Measurements from ENCODE around the gene PDPK1.
"Not testable (repeated sequence)": the region's sequence is repeated elsewhere in the genome, so short reads cannot be mapped to it uniquely, and the experiment has no call there.

PDPK1 gene

DNA sequence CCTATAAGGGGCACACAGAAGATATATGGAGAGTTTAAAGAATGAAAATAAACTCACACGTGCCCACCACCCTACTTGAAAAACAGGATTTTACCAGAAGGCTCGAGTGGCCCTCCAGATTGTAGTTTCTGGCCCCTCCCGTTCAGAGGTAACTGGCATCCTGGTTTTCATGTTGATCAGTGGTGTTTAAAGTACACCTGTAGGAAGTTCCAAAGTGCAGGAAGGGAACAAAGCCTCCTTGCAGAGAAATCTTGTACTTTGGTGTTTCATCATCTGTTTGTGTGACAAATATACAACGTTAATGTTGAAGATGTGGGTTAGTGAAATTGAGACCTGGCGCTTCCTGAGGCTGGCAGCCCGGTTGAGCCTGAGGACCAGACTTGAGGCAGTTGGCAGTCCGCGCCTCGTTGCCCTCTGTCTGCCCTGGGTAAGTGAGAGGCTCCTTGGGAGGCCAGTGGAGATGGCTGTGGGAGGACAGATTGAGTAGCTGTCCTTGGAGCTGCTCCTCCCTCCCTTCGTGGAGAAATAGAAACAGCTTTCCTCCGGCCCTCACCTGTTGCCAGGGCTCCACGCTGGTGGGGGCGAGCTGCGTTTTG lies 12.6 kb downstream of the PDPK1 start:
- DNase-seq = not testable (repeated sequence)

DNA sequence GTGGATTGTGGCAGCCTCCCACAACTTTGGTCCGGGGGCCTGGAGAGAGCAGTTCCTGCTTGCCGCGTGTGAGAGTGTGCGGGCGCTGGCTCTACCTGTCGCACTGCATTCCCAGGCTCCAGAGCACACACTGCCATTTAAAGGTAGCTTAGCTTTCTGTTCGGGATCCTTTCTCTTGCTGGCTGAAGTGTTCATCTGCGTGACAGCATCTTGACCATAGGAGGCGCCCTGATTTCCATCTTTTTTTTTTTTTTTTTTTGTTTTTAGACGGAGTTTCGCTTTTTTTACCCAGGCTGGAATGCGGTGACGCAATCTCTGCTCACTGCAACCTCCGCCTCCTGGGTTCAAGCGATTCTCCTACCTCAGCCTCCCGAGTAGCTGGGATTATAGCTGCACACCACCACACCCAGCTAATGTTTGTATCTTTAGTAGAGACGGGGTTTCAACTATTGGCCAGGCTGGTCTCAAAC lies 13.6 kb downstream of the PDPK1 start:
- not testable (repeated sequence) for DNase-seq

DNA sequence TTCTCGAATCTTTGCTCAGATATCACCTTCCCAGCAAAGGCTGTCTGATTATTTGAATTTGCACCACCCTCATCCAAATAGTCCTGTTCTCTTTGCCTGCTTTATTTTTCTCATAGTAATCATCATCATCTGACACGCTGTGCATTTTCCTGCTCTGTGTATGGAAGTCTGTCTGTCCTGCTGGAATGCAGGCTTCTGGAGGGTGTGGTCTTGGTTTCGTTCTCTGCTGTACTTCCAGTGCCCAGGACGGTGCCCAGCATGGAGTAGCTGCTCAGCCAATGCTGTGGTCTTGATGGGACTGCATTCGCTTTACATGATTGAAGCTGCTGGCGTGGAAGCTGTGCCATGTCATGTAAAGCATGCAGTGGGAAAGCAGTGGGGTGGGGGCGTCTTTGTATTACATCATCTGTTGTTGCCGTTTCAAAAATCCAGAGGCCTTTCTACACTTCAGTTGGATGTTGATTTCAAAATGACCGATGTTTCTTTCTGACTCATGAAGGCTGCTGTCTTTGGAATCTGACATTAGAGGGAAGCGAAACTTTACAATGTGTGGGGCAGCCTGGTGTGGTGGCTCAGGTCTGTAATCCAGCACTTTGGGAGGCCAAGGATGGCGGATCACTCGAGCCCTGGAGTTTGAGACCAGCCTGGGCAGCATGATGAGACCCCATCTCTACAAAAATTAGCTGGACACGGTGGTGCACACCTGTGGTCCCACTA lies 17.0 kb downstream of the PDPK1 start:
- DNase-seq = not testable (repeated sequence)

DNA sequence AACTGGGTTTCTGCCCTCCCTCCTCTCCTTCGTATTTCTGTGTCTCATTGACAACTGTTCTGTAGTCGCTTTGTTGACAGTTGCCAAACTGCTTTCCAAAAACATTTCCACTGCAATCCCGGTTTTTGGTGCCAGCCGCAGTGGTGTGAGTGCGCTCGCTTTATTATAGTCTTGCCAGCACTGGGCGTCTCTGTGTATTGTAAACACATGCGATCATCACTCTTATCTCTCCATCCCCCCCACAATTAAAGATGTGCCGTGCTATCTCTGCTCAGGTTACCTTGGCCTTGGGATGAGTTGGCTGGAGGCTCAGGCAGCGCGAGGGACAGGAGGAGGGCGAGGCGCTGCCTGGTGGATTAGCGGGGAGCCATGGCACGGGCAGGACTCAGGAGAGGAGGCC lies 19.3 kb downstream of the PDPK1 start:
- not testable (repeated sequence) for DNase-seq

DNA sequence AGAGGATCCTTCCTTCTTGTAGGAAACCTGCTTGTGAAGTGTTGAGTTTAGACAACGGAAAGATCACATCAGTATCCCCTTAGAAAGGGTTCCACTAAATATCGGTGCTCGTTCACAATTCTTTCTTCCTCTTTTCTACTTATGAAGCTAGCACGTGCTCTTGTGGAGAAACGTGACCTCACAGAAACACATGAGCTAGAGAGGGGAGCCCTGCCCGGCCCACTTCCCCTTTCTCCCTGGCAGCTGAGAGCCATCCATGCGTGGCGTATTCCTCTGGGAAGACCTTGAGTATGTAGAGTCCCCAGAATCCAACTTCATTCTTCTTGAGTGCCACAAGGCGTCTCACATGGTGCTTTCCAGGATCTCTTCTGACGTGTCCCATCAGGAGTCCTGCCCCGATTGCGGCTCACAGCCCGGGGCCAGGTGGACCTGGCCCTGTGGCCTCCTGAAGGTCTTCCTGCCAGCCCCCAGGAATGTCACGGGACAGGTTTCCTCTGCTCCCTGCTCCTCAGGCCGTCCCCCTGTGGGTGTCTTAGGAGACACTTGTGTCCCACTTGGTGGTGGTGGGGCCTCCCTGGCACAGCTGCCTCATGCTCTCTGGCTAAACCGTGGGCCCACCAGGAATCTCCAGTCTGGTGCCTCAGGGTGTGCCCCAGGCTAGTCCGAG lies 22.4 kb downstream of the PDPK1 start:
- DNase-seq = not testable (repeated sequence)

DNA sequence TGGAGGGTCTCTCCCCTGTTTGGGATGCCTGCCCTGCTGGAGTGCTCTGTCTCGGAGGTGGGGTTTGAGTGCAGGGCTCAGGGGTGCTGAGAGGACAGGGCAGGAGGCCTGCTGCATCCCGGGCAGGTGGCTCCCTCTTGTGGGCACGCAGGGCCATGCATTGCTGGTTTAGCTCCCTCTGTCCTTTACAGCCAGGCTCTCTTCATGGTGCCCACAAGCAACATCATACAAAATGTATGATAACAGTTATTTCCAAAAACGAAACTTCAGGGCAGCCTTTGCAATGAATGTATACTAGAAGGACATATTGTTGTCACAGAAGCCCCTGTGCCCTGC lies 22.9 kb downstream of the PDPK1 start:
- peak; percentile 53 for DNase-seq

DNA sequence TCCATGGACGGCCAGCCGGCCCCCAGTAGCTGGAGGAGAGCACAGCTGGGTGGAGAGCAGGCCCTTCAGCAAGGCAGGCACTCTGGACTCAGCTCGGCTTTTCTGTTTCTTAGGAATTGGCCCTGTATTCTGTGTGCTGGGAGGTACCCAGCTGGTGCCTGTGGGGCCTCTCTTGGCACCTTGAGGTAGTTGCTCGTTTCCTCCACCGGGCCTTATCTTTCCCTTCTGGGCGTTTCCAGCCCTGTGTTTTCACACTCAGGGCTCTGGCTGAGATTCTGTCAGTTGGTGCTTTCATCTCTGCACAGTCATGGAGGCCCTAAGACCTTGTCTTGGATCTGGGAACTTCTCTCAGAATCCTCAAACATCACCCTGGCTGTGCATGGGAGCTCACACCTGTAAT lies 29.7 kb downstream of the PDPK1 start:
- not testable (repeated sequence) for DNase-seq

DNA sequence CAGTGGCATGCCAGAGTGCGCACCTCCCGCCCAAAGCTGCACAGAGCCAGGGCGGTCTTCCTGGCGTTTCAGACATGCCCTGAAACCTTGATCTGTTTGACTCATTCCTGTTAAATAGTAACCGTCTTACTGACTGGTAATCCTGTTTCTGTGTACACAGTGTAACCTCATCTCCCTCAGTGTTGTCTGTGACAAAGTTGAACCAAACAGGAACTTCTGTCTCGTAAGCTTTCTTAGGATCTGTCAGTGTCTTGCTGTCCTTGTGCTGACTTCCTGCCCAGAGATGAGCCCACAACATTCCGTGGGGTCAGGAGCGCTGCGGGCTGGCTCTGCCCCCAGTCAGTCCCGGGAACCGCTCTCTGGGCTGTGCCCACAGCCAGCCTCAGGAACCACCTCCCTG lies 30.8 kb downstream of the PDPK1 start:
- DNase-seq = not testable (repeated sequence)

DNA sequence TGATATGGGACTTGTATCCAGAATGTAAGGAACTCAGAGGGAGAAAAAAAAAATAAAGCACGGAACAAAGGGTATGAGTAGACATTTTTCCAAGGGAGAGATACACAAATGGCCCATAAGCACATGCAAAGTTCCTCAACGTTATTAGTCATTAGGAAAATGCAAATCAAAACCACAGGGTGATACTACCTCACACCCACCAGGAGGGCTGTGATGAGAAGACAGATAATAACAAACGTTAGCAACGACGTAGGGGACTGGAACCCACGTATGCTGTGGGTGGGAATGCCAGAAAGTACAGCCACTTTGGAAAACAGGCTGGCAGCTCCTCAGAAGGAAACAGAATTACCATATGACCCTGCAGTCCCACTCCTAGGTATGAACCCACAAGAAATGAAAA lies 34.9 kb downstream of the PDPK1 start:
- not testable (repeated sequence) for DNase-seq

DNA sequence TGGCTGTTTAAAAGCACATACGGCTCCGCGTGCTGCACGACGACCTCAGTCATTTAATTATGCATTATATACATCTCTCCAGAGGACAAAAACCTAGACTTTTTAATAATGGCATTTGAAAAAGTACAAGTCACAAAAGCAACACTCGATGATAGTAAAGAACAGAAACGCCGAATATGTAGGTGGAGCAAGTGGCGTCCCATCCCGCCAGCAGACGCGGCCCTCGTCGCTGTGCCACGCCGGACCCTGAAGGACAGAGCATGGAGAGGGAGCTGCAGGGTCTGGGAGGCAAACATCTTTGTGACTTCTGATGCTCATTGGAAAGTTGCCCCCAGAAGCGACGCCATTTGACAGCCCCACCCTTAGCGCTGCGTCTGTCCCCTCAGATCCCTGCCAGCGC lies 38.0 kb downstream of the PDPK1 start:
- not testable (repeated sequence) for DNase-seq

DNA sequence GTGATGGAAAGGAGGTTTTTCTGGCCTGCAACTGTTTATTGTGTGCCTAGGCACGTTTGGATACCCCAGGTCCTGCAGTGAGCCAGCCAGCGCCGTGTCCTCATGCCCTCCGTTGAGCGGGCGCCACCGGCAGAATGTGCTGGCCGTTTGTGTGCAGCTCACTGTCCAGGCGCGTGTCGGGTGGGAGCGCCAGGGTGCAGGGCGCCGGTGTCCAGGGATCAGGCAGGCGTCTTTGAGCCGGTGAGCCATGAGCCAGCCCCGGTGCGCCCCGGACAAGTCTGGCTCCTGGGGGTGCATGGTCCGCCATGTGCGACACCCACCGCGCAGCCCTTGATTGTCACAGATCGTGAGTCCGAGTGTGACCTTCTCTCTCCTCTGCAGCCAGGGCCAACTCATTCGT lies 39.2 kb downstream of the PDPK1 start:
- DNase-seq = not testable (repeated sequence)

DNA sequence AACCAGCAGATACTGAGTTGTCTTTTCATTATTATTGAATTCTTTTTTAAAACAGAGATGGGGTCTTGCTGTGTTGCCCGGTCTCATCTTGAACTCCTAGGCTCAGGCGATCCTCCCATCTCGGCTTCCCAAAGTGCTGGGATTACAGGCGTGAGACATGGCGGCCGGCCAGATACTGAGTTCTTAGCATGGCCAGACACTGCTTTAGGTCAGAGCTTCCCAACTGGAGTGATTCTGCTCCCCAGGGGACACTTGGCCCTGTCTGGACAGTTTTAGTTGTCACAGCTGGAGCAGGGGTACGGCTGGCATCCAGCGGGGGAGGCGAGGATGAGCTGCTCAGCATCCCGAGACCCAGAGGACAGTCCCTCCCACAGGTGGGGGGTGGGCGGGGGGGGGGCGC lies 41.1 kb downstream of the PDPK1 start:
- not testable (repeated sequence) for DNase-seq

DNA sequence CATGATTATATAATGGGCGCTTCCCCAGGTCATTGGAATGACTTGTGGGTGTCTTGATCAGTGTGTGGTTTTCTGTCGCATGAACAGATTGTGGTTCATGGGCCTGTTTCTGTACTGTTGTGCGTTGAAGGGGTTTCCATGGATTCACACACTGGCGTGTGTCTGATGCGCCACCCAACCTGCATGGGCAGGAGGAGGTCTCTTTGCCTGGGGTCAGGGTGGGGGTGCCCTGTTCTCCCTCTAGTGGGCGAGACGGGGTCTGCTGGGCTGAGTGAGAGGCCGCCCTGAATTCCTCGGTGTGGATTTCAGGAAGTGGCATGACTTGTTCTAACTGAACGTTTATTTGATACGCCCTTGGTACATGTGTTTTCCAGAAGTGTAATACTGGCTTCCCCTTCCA lies 42.3 kb downstream of the PDPK1 start:
- DNase-seq = not testable (repeated sequence)

DNA sequence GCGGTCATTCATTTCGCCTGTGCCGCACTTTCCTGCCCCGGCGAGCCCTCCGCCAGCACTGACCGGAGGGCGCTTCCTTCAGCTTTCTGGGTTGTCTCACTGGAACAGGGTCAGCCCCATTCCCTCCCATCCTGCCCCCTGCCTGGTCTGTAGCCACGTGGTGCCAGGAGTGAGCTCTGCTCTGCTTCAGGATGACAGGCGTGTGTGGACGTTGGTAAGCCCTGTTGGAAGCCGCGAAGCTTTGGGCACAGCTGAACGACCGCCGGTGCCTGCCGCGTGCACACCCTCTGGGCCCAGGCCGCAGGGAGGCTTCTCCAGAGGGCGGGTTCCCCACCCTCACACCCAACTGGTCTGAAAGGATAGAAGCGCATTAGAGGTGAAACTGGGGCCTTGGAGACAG lies 43.0 kb downstream of the PDPK1 start:
- not testable (repeated sequence) for DNase-seq

DNA sequence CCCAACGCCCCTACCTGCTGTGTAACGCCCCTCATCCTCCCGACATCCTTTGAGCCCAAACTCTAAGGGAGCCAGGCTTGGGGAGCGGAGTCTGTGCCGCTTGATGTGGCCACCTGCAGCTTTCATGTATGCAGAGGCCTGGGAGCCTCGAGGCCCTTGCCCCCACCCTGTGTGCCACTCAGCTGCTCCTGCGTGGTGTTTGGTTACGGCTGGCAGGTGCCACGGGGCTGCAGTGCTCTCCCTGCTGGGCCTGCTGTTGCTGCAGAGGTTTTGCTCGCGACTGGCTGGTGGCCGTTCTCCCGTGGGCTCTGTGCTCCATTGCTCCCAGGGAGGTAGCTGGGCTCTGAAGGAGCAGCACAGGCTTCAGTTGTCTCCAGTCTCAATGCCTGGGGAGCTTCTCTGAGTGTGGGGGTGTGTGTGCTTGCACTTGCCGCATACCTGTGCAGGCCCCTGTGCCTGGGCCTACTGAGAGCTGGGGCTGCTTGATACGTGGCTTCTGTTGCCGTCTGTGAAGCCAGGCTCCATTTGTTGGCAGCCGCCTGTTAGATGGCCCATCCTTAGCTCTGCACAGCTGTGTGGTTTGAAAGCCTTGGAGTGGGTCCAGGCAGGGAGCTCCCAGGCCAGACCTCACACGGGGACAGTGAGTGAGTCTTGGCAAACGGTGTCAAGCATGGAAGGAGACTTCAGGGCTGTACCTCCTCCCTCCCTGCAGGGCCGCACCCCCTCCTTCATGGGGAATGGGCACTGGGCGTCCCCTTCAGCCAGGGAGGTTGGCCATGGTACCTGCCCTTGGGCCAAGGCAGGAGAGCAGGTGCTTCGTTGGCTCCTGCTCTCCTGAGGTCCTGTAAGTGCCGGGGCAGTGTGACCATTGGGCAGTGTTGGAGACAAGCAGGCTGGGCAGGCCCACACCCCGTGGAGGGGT lies 47.2 kb downstream of the PDPK1 start:
- DNase-seq = no peak

DNA sequence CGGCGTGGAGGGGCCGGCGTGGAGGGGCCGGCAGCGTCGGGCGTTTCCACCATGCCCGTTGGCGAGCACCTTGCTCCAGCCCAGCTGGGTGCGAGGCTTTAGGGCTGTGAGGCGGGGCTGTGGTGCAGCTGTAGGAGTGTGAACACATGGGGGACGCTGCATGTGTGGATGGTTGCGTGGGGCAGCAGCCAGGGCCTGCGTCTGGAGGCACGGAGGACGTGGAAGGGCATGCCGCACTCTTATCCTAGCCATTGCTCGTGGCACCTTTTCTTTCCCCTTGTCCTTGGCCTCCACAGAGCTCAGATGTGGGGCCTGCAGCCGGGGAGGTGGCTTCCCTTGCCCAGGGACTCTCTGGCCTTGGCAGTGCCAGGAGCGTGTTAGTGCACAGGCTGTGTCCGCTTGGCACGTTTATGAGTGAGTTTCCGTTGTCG lies 47.8 kb downstream of the PDPK1 start:
- no peak for DNase-seq

DNA sequence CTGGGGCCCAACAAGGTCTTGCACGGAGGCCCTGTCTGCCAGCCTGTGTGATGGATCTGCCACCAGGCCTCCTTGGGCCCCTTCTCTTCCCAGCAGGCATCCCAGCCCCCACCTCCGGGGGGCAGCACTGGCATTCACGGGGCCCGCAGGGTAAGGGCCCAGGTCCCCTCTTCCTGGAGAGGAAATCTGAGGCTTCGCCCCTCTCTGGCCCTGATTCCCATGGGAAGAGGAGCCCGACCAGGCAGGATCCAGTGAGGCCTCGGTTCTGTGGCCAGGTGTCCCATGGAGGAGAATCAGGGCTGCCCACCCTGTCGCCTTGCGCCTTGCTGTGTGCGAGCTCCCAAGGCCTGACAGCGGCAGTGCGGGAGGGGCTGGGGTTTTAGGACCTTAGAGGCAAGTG lies 48.4 kb downstream of the PDPK1 start:
- no peak for DNase-seq

DNA sequence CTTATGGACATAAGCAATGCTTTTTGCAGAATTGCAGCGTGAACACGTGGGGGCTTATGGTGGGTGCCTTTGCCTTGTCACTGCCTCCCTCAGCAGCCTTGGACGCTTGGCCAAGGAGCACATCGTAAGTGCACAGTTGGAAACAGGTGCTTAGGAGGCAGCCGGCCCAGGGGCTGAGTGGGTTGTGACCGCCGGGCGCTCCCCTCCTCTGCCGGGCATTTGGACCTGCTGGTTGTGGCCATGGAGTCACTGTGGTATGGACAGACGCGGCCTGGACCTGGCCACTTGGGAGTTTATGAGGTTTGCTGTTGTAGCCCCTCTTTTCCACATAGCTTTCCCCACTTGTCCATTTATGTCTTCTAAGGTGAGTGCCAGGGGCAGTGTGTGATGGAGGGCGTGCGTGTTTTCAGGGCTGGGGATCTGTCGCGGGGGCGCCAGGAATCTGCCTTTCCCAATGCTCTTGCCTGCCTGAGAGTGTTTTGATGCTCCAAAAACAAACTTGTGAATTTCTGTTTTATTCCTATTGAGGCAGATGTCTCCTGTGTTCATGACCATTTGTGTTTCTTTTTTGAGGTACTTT lies 49.2 kb downstream of the PDPK1 start:
- DNase-seq = no peak

DNA sequence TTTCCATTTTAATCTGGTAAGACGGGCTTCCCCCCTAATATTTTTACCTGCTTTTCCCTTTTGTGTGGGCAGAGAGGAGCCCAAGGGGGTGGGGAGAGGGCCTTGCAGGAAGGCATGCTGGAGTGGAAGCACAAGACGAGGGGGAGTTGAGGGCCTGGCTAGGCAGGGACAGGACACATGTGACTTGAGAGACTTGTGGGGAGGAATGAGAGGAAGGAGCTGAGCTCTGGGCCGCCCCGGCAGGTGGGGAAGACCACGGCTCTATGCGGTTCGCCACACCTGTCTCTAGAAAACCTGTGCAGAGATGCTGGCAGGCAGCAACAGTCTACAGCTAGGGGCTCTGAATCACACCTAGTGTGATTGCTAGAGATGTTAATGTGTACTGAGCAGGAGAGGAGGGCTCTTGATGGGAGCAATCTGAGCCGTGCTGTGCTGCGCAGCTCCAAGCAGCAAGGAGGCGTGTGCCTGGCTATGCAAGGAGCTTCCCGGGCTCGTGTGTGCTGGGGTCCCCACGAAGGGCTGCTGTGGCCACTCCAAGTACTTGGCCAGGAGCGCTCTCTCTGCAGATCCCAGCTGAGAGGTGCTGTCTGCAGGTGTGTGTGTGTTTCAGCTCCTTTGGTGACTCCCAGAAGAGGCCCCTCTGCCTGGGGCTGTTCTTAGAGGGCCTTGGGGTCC lies 50.2 kb downstream of the PDPK1 start:
- no peak for DNase-seq

DNA sequence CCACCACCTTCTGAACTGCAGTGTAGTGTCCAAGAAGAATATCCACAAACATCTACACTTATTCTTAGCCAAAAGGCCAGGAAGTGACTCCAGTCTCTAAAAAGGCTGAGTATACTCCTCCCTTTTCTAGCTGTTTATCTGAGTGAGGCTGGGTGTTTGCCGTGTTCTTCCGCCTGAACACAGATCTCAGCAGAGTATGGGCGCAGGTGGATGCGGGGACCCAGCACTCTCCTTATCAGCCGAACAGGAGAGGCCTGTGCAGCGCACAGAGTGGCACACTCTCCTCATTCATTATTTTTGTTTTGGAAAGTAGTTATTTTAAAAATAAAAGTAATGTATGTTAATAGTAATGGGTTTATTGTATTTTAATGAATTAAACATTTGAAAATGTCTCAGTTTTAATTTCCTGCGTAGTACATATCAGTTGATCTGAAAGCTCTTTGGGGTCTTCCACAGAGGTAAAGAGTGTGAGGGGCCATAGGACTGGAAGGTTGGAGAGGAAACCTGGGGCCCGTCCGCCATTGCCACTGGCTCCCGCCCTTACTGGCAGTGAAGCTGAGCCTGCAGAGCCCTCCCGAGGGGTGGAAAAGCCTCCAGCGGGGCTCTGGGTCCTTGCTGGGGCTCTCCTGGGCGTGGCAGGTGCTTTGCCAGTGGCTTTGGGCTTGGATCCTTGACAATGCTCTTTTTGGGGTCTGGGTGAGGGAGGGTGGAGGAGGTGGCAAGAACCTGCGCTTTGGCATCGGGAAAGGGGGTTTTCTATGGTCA lies 53.8 kb downstream of the PDPK1 start:
- no peak for DNase-seq

DNA sequence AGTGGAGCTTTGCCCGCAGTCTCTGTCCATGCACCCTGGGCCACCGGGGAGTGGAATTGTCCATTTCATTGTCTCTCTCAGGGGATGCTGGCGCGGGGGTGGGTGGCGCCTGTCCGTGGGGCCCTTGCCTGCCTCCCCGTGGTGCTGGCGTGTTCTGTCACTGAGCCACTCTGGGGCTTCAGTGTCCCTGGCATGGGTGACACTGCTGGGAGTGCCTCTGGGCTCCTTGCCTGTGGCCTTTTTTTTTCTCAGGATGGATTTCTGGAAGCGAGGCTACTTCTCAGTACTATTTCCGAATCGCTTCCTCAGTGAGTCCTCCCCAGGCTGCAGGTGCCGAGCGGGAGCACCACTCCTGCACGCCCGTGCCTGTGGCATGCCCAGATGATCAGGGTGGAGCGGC lies 55.0 kb downstream of the PDPK1 start:
- no peak for DNase-seq

All from activated T-cell treated with anti-CD3 and anti-CD28 coated beads for 4 hours (primary cell).